Muscle of leg (tissue), 11 donors: ENCODE data around the gene TTC9. TPM values are rescaled to one million over a fixed set of nuclear protein-coding genes. Genes with fewer than 3 reads are reported as not detected.
A peak's percentile ranks its signal among the peaks of the same experiment; 100 is the strongest.

Source experiments
- DNase-seq: peaks from one replicate; pipeline ENCODE4 v3.0.0; 2013
- H3K27ac ChIP-seq: one replicate; pipeline ENCODE4 v1.5.1; 2013; ENCODE audit warnings: mild to moderate bottlenecking, low read length, control low read depth
- H3K27me3 ChIP-seq: one replicate; pipeline ENCODE4 v1.6.1; 2013; ENCODE audit warnings: low read length; ENCODE audit not compliant: control insufficient read depth, insufficient read depth
- H3K36me3 ChIP-seq: one replicate; pipeline ENCODE4 v1.6.1; 2013; ENCODE audit warnings: low read length; ENCODE audit not compliant: control insufficient read depth, insufficient read depth
- H3K4me1 ChIP-seq: one replicate; pipeline ENCODE4 v1.6.1; 2013; ENCODE audit warnings: low read length; ENCODE audit not compliant: control insufficient read depth, insufficient read depth
- H3K4me3 ChIP-seq: one replicate; pipeline ENCODE4 v1.5.1; 2013; ENCODE audit warnings: low read length, control low read depth
- H3K9me3 ChIP-seq: replicated peaks from 2 replicates; pipeline ENCODE4 v1.6.1; 2013; ENCODE audit warnings: low read depth, low read length; ENCODE audit not compliant: control insufficient read depth
- WGBS: methylation state at CpG from one replicate; pipeline ENCODE4 v1.1.5; 2013; ENCODE audit warnings: missing lambda C conversion rate; ENCODE audit not compliant: insufficient coverage; 5-methylcytosine and 5-hydroxymethylcytosine counted together
- polyA plus RNA-seq, 8 donors: library from polyadenylated mRNA; unstranded; fragments of 120-200 nt; gene quantifications; one replicate each; pipeline versions ENCODE4 v1.2.1 to v1.2.3, GENCODE V29; 2013; ENCODE audit warnings: inconsistent platforms in 1 of 8, low replicate concordance in 1 of 8; ENCODE audit not compliant: insufficient read length in 8 of 8, insufficient read depth in 1 of 8
- total RNA-seq: library from RNA; stranded (reverse); fragments of 120-200 nt; gene quantifications from one replicate; pipeline ENCODE4 v1.2.4, GENCODE V29; 2013

TTC9 gene
- total and polyA plus RNA-seq, 9 donors: 4.4 to 6.8 (median 5.8) TPM

DNA sequence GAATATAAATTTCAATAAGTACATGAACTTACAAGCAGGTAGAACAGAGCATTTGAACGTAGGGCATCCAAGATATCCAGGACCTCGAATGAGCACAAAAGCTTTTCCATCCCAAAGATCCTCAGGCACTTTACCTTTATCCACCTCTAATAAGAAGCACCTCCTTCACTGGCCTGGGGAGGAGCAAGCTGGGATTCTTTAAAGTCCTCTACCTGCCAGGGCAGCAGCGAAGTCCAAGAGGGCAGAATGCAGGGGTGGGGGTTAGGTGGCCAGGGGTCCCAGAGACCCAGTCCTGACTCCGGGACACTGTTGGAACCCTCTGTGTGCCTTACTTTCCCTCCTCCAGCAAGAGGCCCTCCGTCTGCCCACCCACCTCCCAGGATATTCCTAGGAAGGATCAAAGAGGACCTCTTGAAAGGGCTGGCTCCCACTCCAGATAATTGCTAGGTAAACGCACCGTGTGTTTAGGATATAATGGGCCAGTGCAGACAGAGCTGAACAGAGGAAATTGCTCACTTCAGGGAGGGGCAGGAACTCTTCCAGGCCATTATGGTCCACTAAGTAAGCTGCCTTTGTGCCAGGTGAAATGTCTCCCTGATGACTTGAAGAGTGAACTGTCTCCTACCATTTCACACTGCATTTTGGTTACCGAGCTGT lies 68.1 kb downstream of the TTC9 start:
- Histone ChIP-seq H3K27ac (no peak overlapping the region), H3K36me3 (no peaks in the 10 kb centered on the region), H3K4me1 (peaks cover 2% of the 10 kb centered on the region), H3K9me3 (no peaks in the 10 kb centered on the region), H3K27me3 (peaks cover 7% of the 10 kb centered on the region), H3K4me3 (no peak overlapping the region)
- no peak for DNase-seq
- 50% methylated on average over 5 of the region's 8 CpGs for WGBS

- Histone ChIP-seq H3K4me3 (no peak overlapping the region), H3K27me3 (peaks cover 7% of the 10 kb centered on the region), H3K9me3 (no peaks in the 10 kb centered on the region), H3K4me1 (peaks cover 2% of the 10 kb centered on the region), H3K36me3 (no peaks in the 10 kb centered on the region), H3K27ac (no peak overlapping the region)
- no CpG with 5 or more reads among the region's 1 CpG for WGBS
- DNase-seq: no peak
These were observed 69.7 kb downstream of the TTC9 start for GRCh38 chr14:70711451-70711850.

DNA sequence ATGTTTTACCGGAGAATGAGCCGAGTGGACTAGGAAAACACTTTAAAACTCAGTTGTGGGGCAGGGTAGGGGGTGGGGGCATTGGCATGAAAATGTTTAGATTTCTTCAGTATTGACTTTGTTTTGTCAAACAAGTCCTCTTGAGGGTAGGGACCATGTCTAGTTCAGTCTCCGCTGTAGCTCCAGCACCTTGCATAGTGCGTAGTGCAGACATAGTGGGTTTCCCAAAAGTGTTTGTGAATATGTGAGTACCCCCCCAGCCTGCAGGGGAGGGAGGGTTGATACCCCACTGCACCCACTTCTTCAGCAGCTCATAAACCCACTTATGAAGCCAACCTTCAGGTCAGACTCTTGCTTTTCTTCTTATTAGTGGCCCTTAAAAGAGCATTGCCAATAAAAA lies 71.4 kb downstream of the TTC9 start:
- H3K36me3 ChIP-seq: no peaks in the 10 kb centered on the region
- H3K4me3 ChIP-seq: no peak overlapping the region
- peaks cover 2% of the 10 kb centered on the region for H3K4me1 ChIP-seq
- DNase-seq: no peak
- H3K27me3 ChIP-seq: peaks cover 7% of the 10 kb centered on the region
- 72% methylated on average over 2 of the region's 4 CpGs for WGBS
- H3K9me3 ChIP-seq: no peaks in the 10 kb centered on the region
- no peak overlapping the region for H3K27ac ChIP-seq

DNA sequence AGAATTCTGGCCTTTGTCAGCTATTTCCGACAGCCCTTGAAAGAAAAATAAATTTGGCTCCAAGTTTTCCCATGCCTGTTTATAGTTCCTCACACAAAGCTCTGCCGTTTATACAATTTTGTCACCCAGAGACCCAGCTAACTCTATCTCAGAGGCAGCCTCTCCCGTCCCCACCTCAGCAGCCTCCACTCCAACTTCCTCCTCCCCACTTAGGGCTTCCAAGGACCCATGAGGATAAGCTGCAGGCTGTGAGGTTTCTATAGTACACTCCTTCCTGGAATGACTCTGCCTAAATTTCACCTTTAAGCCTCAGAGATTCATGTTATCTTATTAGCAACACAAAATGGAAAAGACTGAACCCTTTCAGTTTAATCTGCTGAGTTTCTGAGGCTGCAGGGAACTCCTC lies 71.8 kb downstream of the TTC9 start:
- no peak overlapping the region for H3K27ac ChIP-seq
- no peaks in the 10 kb centered on the region for H3K9me3 ChIP-seq
- no peak overlapping the region for H3K4me3 ChIP-seq
- H3K27me3 ChIP-seq: peaks cover 7% of the 10 kb centered on the region
- peaks cover 2% of the 10 kb centered on the region for H3K4me1 ChIP-seq
- peak; percentile 7 for DNase-seq
- WGBS: 36% methylated on average over 2 of the region's 3 CpGs
- H3K36me3 ChIP-seq: no peaks in the 10 kb centered on the region

DNA sequence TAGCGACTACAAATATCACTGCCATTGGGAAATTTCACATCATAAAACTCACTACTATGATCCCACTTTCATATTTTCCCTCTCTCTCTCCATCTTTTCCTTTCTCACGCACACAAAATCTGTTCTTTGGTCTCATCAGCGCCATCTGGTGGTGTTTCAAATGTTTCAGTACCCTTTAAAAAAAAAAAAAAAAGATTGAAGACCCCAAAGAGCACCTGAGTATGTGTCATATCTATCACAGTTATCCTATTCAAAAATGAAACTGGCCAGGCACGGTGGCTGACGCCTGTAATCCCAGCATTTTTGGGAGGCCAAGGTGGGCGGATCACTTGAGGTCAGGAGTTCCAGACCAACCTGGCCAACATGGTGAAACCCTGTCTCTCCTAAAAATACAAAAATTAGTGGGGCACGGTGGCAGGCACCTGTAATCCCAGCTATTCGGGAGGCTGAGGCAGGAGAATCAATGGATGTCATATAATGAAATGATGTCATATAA lies 72.4 kb downstream of the TTC9 start:
- peaks cover 2% of the 10 kb centered on the region for H3K4me1 ChIP-seq
- no peaks in the 10 kb centered on the region for H3K36me3 ChIP-seq
- no peaks in the 10 kb centered on the region for H3K9me3 ChIP-seq
- WGBS: 0% methylated on average over 4 of the region's 8 CpGs
- peaks cover 7% of the 10 kb centered on the region for H3K27me3 ChIP-seq
- no peak overlapping the region for H3K27ac ChIP-seq
- DNase-seq: peak; percentile 76
- H3K4me3 ChIP-seq: no peak overlapping the region

DNA sequence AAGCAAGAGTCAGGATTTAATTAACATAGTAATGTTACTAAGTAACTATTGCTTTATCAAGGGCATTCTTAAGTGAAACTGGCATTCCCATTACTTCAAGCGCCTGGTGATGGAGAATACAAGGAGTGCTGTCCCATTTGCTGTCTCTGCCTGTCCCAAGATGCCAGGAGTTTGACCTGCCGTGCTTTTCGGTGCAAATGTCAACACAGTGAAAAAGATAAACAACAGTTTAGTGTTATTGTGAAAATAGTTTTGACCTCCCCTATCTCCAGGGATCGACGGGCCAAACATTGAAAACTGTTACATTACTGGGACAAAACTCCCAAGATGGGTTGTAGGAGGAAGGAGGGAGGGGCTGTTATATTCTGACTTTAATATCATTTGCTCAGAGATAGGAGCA lies 74.8 kb downstream of the TTC9 start:
- no CpG with 5 or more reads among the region's 5 CpGs for WGBS

GRCh38 chr14:70716958-70717357 lies 75.2 kb downstream of the TTC9 start:
- no peak for DNase-seq
- no CpG with 5 or more reads among the region's 1 CpG for WGBS
- H3K4me1 ChIP-seq: peaks cover 2% of the 10 kb centered on the region
- no peaks in the 10 kb centered on the region for H3K9me3 ChIP-seq
- no peaks in the 10 kb centered on the region for H3K36me3 ChIP-seq
- H3K27ac ChIP-seq: no peak overlapping the region
- no peaks in the 10 kb centered on the region for H3K27me3 ChIP-seq
- H3K4me3 ChIP-seq: no peak overlapping the region

More for the DNA sequence above, 74.8 kb downstream of the TTC9 start:
- H3K27me3 ChIP-seq: no peaks in the 10 kb centered on the region
- no peaks in the 10 kb centered on the region for H3K9me3 ChIP-seq
- DNase-seq: no peak
- H3K4me3 ChIP-seq: no peak overlapping the region
- H3K27ac ChIP-seq: no peak overlapping the region
- H3K36me3 ChIP-seq: no peaks in the 10 kb centered on the region
- H3K4me1 ChIP-seq: peaks cover 2% of the 10 kb centered on the region

DNA sequence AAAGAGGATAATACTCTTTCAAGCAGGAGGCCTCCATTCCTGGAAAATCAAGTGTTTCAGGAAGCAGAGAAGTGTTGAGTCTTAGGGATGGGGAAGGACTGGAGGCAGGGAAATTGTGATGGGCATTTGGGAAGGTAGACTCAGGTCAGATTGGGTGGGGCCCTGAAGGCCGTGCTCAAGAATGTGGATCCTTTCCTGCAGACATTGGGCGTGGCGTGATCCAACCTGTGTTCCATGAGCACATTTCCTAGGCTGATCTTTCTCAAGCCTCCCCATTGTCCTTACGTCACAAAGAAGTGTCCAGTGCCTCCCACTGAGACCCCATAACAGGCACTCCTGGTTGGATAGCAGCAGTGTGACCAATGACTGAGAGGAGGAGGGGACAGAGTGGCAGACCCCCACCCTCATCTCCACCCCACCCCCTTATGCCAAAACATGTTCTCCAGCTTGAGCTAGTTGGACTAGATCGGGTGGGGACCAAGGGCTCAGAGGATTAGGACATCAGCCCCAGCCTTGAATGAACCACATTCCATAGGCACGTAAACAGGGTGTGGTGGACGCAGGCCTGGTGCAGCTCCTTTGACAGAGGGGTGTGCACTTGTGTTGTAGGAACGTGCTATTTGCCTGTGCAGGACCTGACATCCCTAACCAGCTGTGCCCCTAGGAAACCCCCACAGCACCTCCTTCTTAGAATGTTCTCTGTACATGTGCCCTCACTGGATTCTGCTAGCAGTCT lies 76.8 kb downstream of the TTC9 start:
- H3K9me3 ChIP-seq: no peaks in the 10 kb centered on the region
- H3K4me1 ChIP-seq: no peaks in the 10 kb centered on the region
- no peaks in the 10 kb centered on the region for H3K27me3 ChIP-seq
- H3K27ac ChIP-seq: no peak overlapping the region
- no peaks in the 10 kb centered on the region for H3K36me3 ChIP-seq
- DNase-seq: no peak
- no peak overlapping the region for H3K4me3 ChIP-seq
- WGBS: 85% methylated on average over 6 of the region's 8 CpGs

GRCh38 chr14:70721542-70721941 lies 79.8 kb downstream of the TTC9 start:
- WGBS: 56% methylated on average over 2 of the region's 2 CpGs

DNA sequence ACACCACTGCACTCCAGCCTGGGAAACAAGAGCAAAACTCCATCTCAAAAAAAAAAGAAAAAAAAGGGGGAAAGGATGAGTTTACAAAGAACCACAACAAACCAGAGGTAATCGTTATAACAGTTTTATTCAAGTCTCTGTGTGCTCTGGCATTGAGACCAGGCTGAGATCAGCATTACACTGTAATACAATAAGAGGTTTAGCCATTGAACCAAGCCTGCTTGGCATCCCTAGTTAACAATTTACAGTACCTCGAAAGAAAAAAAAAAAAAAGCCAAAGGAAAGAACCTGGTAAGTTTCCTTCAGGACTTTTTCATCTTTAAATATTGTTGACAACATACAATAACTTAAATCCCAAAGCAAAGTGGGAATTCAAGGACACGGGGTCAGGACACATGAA lies 80.7 kb downstream of the TTC9 start:
- DNase-seq: peak; percentile 4
- WGBS: no CpG with 5 or more reads among the region's 3 CpGs
- Histone ChIP-seq H3K9me3 (no peaks in the 10 kb centered on the region), H3K36me3 (no peaks in the 10 kb centered on the region), H3K4me1 (no peaks in the 10 kb centered on the region), H3K27me3 (no peaks in the 10 kb centered on the region), H3K27ac (no peak overlapping the region), H3K4me3 (no peak overlapping the region)

More at GRCh38 chr14:70721542-70721941, 79.8 kb downstream of the TTC9 start:
- Histone ChIP-seq H3K36me3 (no peaks in the 10 kb centered on the region), H3K9me3 (no peaks in the 10 kb centered on the region), H3K27me3 (no peaks in the 10 kb centered on the region), H3K4me1 (no peaks in the 10 kb centered on the region), H3K27ac (no peak overlapping the region), H3K4me3 (no peak overlapping the region)
- no peak for DNase-seq
